Astrocyte (in vitro differentiated cells and primary cell): ENCODE results near the gene APPBP2. TPM values are rescaled to one million over a fixed set of nuclear protein-coding genes. Genes with fewer than 3 reads are reported as not detected.

Experiments used
- DNase-seq: peaks from one replicate; pipeline ENCODE4 v3.0.0-alpha.2; 2010; ENCODE audit warnings: low read depth
- FAIRE-seq: peaks from 2 replicates; lab custom pipeline; 2011; peaks lifted over from hg19 to GRCh38; lab: Jason Lieb, UNC
- H2AFZ ChIP-seq: 2 replicates; pipeline ENCODE4 v1.6.0; 2012; ENCODE audit warnings: low read depth, low read length, inconsistent platforms
- H3K27ac ChIP-seq: 2 replicates; pipeline ENCODE4 v1.5.1; 2011; ENCODE audit warnings: low read depth, low read length, inconsistent platforms
- H3K27me3 ChIP-seq: 2 replicates; pipeline ENCODE4 v1.6.0; 2011; ENCODE audit warnings: low read length, inconsistent platforms; ENCODE audit not compliant: insufficient read depth
- H3K36me3 ChIP-seq: 2 replicates; pipeline ENCODE4 v1.5.1; 2011; ENCODE audit warnings: low read length, inconsistent platforms; ENCODE audit not compliant: insufficient read depth
- H3K4me1 ChIP-seq: 2 replicates; pipeline ENCODE4 v1.5.1; 2011; ENCODE audit warnings: low read length, inconsistent platforms; ENCODE audit not compliant: insufficient read depth
- H3K4me2 ChIP-seq: 2 replicates; pipeline ENCODE4 v1.6.0; 2012; ENCODE audit warnings: low read length, inconsistent platforms
- H3K4me3 ChIP-seq: 2 replicates; pipeline ENCODE4 v1.5.1; 2011; ENCODE audit warnings: low read depth, mild to moderate bottlenecking, low read length, inconsistent platforms; ENCODE audit not compliant: insufficient read depth
- H3K79me2 ChIP-seq: 2 replicates; pipeline ENCODE4 v1.6.0; 2012; ENCODE audit warnings: mild to moderate bottlenecking, low read length, inconsistent platforms; ENCODE audit not compliant: insufficient read depth
- H3K9ac ChIP-seq: 2 replicates; pipeline ENCODE4 v1.6.0; 2012; ENCODE audit warnings: mild to moderate bottlenecking, low read length, inconsistent platforms
- H3K9me3 ChIP-seq: 2 replicates; pipeline ENCODE4 v1.5.1; 2012; ENCODE audit warnings: low read depth, mild to moderate bottlenecking, low read length, inconsistent platforms; ENCODE audit not compliant: insufficient read depth
- H4K20me1 ChIP-seq: 2 replicates; pipeline ENCODE4 v1.6.0; 2012; ENCODE audit warnings: low read length, inconsistent platforms; ENCODE audit not compliant: insufficient read depth
- H3K27ac Mint-ChIP-seq: one replicate; pipeline ENCODE4 v1.8.0; 2021; ENCODE audit warnings: mild to moderate bottlenecking, mixed read lengths; ENCODE audit not compliant: unreplicated experiment
- H3K27me3 Mint-ChIP-seq: one replicate; pipeline ENCODE4 v1.8.0; 2021; ENCODE audit warnings: low read depth, mixed read lengths; ENCODE audit not compliant: unreplicated experiment
- H3K36me3 Mint-ChIP-seq: one replicate; pipeline ENCODE4 v1.8.0; 2021; ENCODE audit warnings: low read depth, mixed read lengths; ENCODE audit not compliant: unreplicated experiment
- H3K4me1 Mint-ChIP-seq: one replicate; pipeline ENCODE4 v1.8.0; 2021; ENCODE audit warnings: low read depth, mixed read lengths; ENCODE audit not compliant: unreplicated experiment
- H3K4me3 Mint-ChIP-seq: one replicate; pipeline ENCODE4 v1.8.0; 2021; ENCODE audit warnings: mild to moderate bottlenecking, moderate library complexity, mixed read lengths; ENCODE audit not compliant: unreplicated experiment
- H3K9me3 Mint-ChIP-seq: one replicate; pipeline ENCODE4 v1.8.0; 2021; ENCODE audit warnings: mild to moderate bottlenecking, mixed read lengths; ENCODE audit not compliant: unreplicated experiment
- EZH2 ChIP-seq: IDR thresholded peaks from 2 replicates; pipeline ENCODE4 v1.6.1; 2012; ENCODE audit warnings: mild to moderate bottlenecking, low read length, inconsistent platforms; ENCODE audit not compliant: insufficient read depth
- total RNA-seq: library from RNA; stranded (reverse); gene quantifications from 2 replicates; pipeline ENCODE4 v1.2.1, GENCODE V29; 2021
- TF ChIP-seq, protein P1 (sequence below): IDR thresholded peaks from 2 replicates; pipeline ENCODE4 v1.5.1; 2011; ENCODE audit warnings: low read depth, mild to moderate bottlenecking, inconsistent platforms, low read length, moderate library complexity; ENCODE audit not compliant: insufficient read depth

APPBP2 gene
- total RNA-seq, 1 donor from 2014 or later, result 53.3 TPM

DNA sequence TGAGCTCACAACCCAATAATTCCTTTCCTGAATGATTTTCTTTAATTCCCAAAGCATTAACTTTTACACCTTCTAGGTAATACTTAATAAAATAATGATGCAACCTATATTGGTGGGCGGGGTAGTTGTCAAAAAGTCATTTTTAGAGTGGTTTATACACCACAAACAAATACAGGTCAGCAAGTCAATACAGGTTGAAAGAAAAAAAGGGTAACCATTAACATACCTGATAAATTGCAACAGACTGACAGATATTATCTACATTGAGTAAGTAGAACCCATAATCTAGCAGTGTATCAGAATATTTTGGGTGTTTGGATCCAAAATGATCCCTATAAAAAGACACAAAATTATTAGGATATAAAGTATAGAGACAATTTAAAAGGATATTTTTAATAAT, 64.5 kb downstream of the APPBP2 start:
- Histone ChIP-seq H3K27ac (no peak overlapping the region), H3K36me3 (peaks cover 55% of the 10 kb centered on the region), H3K9me3 (no peaks in the 10 kb centered on the region), H3K79me2 (no peaks in the 10 kb centered on the region), H3K4me1 (no peaks in the 10 kb centered on the region), H3K4me3 (no peak overlapping the region), H3K27me3 (no peaks in the 10 kb centered on the region), H2AFZ (no peak overlapping the region), H3K9ac (no peak overlapping the region), H3K4me2 (no peak overlapping the region), H4K20me1 (no peaks in the 10 kb centered on the region)
- Mint-ChIP-seq H3K27ac (no peak overlapping the region), H3K4me1 (peaks cover under 1% of the 10 kb centered on the region), H3K27me3 (no peaks in the 10 kb centered on the region), H3K4me3 (no peak overlapping the region), H3K36me3 (peaks cover 23% of the 10 kb centered on the region), H3K9me3 (no peaks in the 10 kb centered on the region)
- TF ChIP-seq, protein P1, sequence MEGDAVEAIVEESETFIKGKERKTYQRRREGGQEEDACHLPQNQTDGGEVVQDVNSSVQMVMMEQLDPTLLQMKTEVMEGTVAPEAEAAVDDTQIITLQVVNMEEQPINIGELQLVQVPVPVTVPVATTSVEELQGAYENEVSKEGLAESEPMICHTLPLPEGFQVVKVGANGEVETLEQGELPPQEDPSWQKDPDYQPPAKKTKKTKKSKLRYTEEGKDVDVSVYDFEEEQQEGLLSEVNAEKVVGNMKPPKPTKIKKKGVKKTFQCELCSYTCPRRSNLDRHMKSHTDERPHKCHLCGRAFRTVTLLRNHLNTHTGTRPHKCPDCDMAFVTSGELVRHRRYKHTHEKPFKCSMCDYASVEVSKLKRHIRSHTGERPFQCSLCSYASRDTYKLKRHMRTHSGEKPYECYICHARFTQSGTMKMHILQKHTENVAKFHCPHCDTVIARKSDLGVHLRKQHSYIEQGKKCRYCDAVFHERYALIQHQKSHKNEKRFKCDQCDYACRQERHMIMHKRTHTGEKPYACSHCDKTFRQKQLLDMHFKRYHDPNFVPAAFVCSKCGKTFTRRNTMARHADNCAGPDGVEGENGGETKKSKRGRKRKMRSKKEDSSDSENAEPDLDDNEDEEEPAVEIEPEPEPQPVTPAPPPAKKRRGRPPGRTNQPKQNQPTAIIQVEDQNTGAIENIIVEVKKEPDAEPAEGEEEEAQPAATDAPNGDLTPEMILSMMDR, result no peak
- TF ChIP-seq EZH2, result no peak
- FAIRE-seq (no peak), DNase-seq (no peak)

DNA sequence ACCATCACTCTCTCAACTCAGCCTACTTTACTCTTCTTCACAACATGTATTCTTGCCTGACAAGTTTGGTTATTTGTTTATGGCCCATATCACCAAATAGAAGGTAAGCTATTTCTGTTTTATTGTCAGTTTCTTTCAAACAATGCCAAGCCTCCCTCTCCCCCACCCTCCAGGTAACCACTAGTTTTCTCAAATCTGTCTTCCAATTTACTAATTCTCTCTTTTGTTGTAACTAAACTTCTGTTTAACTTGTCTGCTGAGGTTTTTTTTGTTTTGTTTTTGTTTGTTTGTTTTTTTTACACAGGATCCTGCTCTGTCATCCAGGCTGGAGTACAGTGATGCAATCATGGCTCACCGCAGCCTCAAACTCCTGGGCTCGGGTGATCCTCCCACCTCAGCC, 68.9 kb downstream of the APPBP2 start:
- no peak for DNase-seq
- Histone ChIP-seq H2AFZ (no peak overlapping the region), H3K9me3 (no peaks in the 10 kb centered on the region), H3K36me3 (peaks cover 54% of the 10 kb centered on the region), H3K79me2 (no peaks in the 10 kb centered on the region), H3K4me1 (no peaks in the 10 kb centered on the region), H3K27ac (no peak overlapping the region), H3K9ac (no peak overlapping the region), H3K4me2 (no peak overlapping the region), H3K27me3 (no peaks in the 10 kb centered on the region), H4K20me1 (no peaks in the 10 kb centered on the region), H3K4me3 (no peak overlapping the region)
- no peak for TF ChIP-seq EZH2
- TF ChIP-seq, protein P1, result no peak
- H3K27ac Mint-ChIP-seq, result no peak overlapping the region
- no peaks in the 10 kb centered on the region for H3K27me3 Mint-ChIP-seq
- H3K36me3 Mint-ChIP-seq, result peaks cover 16% of the 10 kb centered on the region
- no peak for FAIRE-seq
- peaks cover 2% of the 10 kb centered on the region for H3K4me1 Mint-ChIP-seq
- no peak overlapping the region for H3K4me3 Mint-ChIP-seq
- H3K9me3 Mint-ChIP-seq, result no peaks in the 10 kb centered on the region

DNA sequence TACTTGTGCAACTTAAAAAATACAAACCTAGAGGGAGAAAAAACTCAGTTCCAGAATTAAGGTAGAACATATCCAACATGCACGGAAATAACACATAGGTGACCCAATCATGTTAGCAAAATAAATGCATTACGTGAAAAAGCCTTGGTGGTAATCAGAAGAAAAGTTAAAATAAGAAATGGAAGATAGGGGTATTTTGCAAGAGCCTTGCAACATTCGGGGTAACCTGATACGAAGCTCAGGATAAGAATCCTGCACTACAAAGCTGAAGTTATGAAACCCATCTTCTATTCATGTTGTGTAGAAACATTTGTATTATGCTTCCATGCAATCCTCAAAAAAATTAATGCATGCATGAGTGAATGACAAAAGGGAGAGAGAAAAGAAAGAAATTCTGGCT, 70.7 kb downstream of the APPBP2 start:
- Histone ChIP-seq H3K4me1 (no peaks in the 10 kb centered on the region), H3K4me3 (no peak overlapping the region), H3K9me3 (no peaks in the 10 kb centered on the region), H3K36me3 (peaks cover 50% of the 10 kb centered on the region), H3K4me2 (no peak overlapping the region), H3K27ac (no peak overlapping the region), H3K79me2 (no peaks in the 10 kb centered on the region), H4K20me1 (no peaks in the 10 kb centered on the region), H3K9ac (no peak overlapping the region), H2AFZ (no peak overlapping the region), H3K27me3 (no peaks in the 10 kb centered on the region)
- no peaks in the 10 kb centered on the region for H3K9me3 Mint-ChIP-seq
- no peak overlapping the region for H3K27ac Mint-ChIP-seq
- H3K4me3 Mint-ChIP-seq, result no peak overlapping the region
- no peaks in the 10 kb centered on the region for H3K27me3 Mint-ChIP-seq
- no peak for DNase-seq
- H3K4me1 Mint-ChIP-seq, result peaks cover 2% of the 10 kb centered on the region
- no peak for TF ChIP-seq EZH2
- TF ChIP-seq, protein P1, result no peak
- no peak for FAIRE-seq
- H3K36me3 Mint-ChIP-seq, result peaks cover 16% of the 10 kb centered on the region
